Measurements from ENCODE around the gene FGF23.

The FGF23 gene

GRCh38 chr12:4375449-4375848, 4.1 kb downstream of the FGF23 start:
- in situ Hi-C loops (cut with HindIII; ENCODE audit: low sequenced_read_pairs): no loop called here
- no peak for TF ChIP-seq CTCF (IDR thresholded peaks at IDR 0.05; ENCODE audit: low read depth, low read length, missing control alignments)
- no peak for DNase-seq (ENCODE audit: low read depth)
- no peak overlapping the region for H3K4me3 ChIP-seq (ENCODE audit: low read depth, low read length)

- in situ Hi-C loops (cut with HindIII; ENCODE audit: low sequenced_read_pairs): no loop called here
- DNase-seq (ENCODE audit: low read depth): no peak
- no peak for TF ChIP-seq CTCF (IDR thresholded peaks at IDR 0.05; ENCODE audit: low read depth, low read length, missing control alignments)
- H3K4me3 ChIP-seq (ENCODE audit: low read depth, low read length): no peak overlapping the region
Observed at GRCh38 chr12:4372653-4373052, 6.9 kb downstream of the FGF23 start.

GRCh38 chr12:4370265-4370664, 9.2 kb downstream of the FGF23 start:
- TF ChIP-seq CTCF (IDR thresholded peaks at IDR 0.05; ENCODE audit: low read depth, low read length, missing control alignments): no peak
- no peak overlapping the region for H3K4me3 ChIP-seq (ENCODE audit: low read depth, low read length)
- in situ Hi-C loops (cut with HindIII; ENCODE audit: low sequenced_read_pairs): no loop called here
- no peak for DNase-seq (ENCODE audit: low read depth)

GRCh38 chr12:4369548-4369947, 10.0 kb downstream of the FGF23 start:
- no peak for DNase-seq (ENCODE audit: low read depth)
- TF ChIP-seq CTCF (IDR thresholded peaks at IDR 0.05; ENCODE audit: low read depth, low read length, missing control alignments): no peak
- in situ Hi-C loops (cut with HindIII; ENCODE audit: low sequenced_read_pairs): loop anchor here (5.0 kb wide), 1 partner anchor 33 kb away; no protein-coding TSS in a partner anchor
- no peak overlapping the region for H3K4me3 ChIP-seq (ENCODE audit: low read depth, low read length)

GRCh38 chr12:4366090-4366489, 13.4 kb downstream of the FGF23 start:
- H3K4me3 ChIP-seq (ENCODE audit: low read depth, low read length): no peak overlapping the region
- no peak for TF ChIP-seq CTCF (IDR thresholded peaks at IDR 0.05; ENCODE audit: low read depth, low read length, missing control alignments)
- in situ Hi-C loops (cut with HindIII; ENCODE audit: low sequenced_read_pairs): loop anchor here (5.0 kb wide), 1 partner anchor 36 kb away; no protein-coding TSS in a partner anchor
- no peak for DNase-seq (ENCODE audit: low read depth)

GRCh38 chr12:4356041-4356327, 23.5 kb downstream of the FGF23 start:
- no peak overlapping the region for H3K4me3 ChIP-seq (ENCODE audit: low read depth, low read length)
- DNase-seq (ENCODE audit: low read depth): no peak
- in situ Hi-C loops (cut with HindIII; ENCODE audit: low sequenced_read_pairs): no loop called here
- peak; percentile 39 for TF ChIP-seq CTCF (IDR thresholded peaks at IDR 0.05; ENCODE audit: low read depth, low read length, missing control alignments)
